Muscle layer of colon (tissue), 2 donors: Measurements from ENCODE around the gene MYOT.
A peak's percentile ranks its signal among the peaks of the same experiment; 100 is the strongest.

Experiments
- H3K27ac ChIP-seq: one replicate; pipeline ENCODE4 v1.7.0; 2013; ENCODE audit warnings: low read depth, mild to moderate bottlenecking, low read length, moderate library complexity
- H3K27me3 ChIP-seq, 2 donors: one replicate each; pipeline ENCODE4 v1.7.0; 2013; ENCODE audit warnings: low read length in 2 of 2, mild to moderate bottlenecking in 2 of 2; ENCODE audit not compliant: insufficient read depth in 2 of 2, control insufficient read depth in 1 of 2
- H3K36me3 ChIP-seq: one replicate; pipeline ENCODE4 v1.7.0; 2013; ENCODE audit warnings: mild to moderate bottlenecking, low read length; ENCODE audit not compliant: insufficient read depth
- H3K4me1 ChIP-seq: one replicate; pipeline ENCODE4 v1.7.0; 2013; ENCODE audit warnings: mild to moderate bottlenecking, low read length; ENCODE audit not compliant: insufficient read depth
- H3K4me3 ChIP-seq, 2 donors: one replicate each; pipeline ENCODE4 v1.7.0; 2013; ENCODE audit warnings: low read length in 2 of 2, low read depth in 1 of 2, mild to moderate bottlenecking in 1 of 2, moderate library complexity in 1 of 2
- H3K9ac ChIP-seq: one replicate; pipeline ENCODE4 v1.7.0; 2013; ENCODE audit warnings: low read length
- H3K9me3 ChIP-seq: one replicate; pipeline ENCODE4 v1.7.0; 2013; ENCODE audit warnings: mild to moderate bottlenecking, low read length
- donor health status: abdominal sarcoma.
- donor health status: Adenocarcinoma of cecum.

Gene MYOT

DNA sequence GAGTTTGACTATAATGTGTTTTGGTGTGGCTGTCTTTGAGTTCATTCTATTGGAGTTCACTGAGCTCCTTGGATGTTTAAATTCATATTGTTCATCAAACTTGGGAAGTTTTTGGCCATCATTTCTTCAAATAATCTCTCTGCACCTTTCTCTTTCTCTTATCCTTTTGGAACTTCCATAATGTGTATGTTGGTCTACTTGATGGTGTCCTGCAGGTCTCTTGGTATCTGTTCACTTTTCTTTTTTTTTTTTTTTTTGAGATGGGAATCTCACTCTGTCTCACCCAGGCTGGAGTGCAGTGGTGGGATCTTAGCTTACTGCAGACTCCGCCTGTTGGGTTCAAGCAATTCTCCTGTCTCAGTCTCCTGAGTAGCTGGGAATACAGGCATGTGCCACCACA, 49.3 kb downstream of the MYOT start:
- Histone ChIP-seq H3K27ac (no peak overlapping the region), H3K4me3 (no peak overlapping the region), H3K9me3 (no peaks in the 10 kb centered on the region), H3K9ac (no peak overlapping the region), H3K36me3 (no peaks in the 10 kb centered on the region), H3K27me3 (no peaks in the 10 kb centered on the region), H3K4me1 (no peaks in the 10 kb centered on the region)

DNA sequence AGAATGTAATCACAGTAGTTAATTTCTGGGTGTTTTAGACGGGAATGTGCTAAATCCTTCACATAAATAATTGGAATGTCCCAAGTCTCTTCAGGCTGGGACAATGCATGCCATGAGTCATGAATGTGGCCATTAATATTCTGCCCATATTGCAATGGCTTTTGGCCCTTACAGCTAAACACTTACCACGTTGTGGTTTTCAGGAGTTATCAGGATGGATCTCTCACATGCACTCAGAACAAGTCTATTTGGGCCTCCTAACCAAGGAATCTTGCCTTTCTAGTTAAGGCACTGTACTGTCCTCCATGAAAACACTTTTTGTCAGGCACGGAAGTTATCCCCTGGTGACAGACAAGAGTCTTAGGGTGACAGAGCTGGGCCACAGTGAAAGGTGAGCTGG, 54.3 kb downstream of the MYOT start:
- H3K27me3 ChIP-seq: no peaks in the 10 kb centered on the region
- no peak overlapping the region for H3K9ac ChIP-seq
- H3K4me3 ChIP-seq: no peak overlapping the region
- H3K27ac ChIP-seq: no peak overlapping the region
- no peaks in the 10 kb centered on the region for H3K9me3 ChIP-seq
- no peaks in the 10 kb centered on the region for H3K4me1 ChIP-seq
- no peaks in the 10 kb centered on the region for H3K36me3 ChIP-seq

DNA sequence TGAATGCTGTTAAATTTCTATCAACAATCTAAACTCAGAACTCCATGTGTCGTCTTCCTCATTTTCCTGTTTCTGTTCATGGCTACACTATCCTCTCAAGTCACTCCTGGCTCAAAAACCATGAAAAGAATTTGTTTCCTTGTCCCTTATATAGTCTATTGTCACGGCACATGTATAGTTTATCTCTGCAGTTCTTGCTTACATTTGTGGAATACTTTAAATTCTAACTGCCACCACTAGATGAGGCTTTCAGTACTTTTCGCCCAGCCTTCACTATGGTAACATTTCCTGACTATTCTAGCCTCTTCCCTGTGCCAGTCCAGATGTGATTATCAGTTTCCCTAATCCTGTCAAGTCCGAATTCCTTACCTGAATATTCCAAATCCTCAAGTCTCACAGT, 56.2 kb downstream of the MYOT start:
- H3K27ac ChIP-seq: no peak overlapping the region
- H3K9ac ChIP-seq: no peak overlapping the region
- no peaks in the 10 kb centered on the region for H3K36me3 ChIP-seq
- H3K4me3 ChIP-seq: no peak overlapping the region
- no peaks in the 10 kb centered on the region for H3K4me1 ChIP-seq
- H3K9me3 ChIP-seq: no peaks in the 10 kb centered on the region
- H3K27me3 ChIP-seq: no peaks in the 10 kb centered on the region

DNA sequence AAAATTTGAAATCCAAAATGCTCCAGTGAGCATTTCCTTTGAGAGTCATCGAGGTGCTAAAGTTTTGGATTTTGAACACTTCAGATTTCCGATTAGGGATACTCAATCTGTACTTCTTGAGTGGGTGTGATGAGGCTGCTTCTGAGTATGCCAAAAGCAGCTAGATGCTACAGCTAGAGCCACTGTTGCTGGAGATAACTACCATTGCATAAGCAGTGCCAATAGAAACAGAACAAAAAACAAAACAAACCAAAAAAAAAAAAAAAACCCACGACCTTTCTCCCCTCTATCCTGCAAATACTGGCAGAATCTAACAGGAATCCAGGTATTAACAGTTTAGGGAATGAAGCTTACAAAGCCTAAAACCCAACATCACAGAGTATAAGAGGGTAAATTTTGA, 65.1 kb downstream of the MYOT start:
- H3K27me3 ChIP-seq: no peaks in the 10 kb centered on the region
- peaks cover 12% of the 10 kb centered on the region for H3K36me3 ChIP-seq
- no peak overlapping the region for H3K9ac ChIP-seq
- H3K4me3 ChIP-seq: no peak overlapping the region
- H3K9me3 ChIP-seq: no peaks in the 10 kb centered on the region
- H3K27ac ChIP-seq: no peak overlapping the region
- peaks cover 16% of the 10 kb centered on the region for H3K4me1 ChIP-seq

DNA sequence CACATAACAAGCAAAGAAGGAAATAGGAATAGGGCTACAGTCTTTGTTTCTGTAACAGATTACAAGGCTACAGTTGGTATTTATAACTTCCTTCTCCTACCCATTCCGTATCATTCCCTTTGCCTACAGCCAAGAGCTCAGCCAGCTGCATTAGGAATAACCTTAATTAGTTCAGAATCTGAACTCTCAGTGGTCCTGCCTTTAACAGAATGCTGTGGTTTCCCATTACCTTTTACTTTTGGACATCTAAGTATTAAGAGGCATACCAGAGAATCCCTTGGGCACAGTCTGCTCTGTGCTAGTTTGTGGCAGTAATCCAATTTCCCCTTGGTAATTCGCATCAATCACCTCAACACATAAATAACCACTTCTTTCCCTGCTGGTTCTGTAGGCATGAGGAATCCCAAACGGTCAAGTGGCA, 65.8 kb downstream of the MYOT start:
- Histone ChIP-seq H3K4me3 (no peak overlapping the region), H3K27ac (peak overlapping the region; percentile 4), H3K9me3 (no peaks in the 10 kb centered on the region), H3K9ac (no peak overlapping the region), H3K4me1 (peaks cover 16% of the 10 kb centered on the region), H3K36me3 (peaks cover 13% of the 10 kb centered on the region), H3K27me3 (no peaks in the 10 kb centered on the region)

DNA sequence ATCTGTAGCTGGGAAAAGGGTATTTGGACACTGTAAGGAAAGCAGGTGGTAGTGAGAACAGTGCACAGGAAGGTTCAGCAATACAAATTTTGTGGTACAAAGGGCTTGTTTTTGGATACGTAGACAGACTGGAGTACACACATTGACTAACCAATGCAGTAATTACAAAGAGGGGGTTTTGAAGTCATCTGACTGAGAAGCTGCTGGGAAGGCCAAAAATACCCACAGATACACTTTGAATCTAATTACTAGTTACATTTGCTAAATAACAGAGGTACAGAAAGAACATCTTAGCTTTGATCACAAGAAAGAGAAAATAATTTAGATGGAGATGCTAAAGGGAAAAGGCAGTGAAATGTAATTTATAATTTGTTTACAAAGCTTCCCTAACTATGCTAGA, 67.5 kb downstream of the MYOT start:
- Histone ChIP-seq H3K9me3 (no peaks in the 10 kb centered on the region), H3K4me3 (no peak overlapping the region), H3K27ac (no peak overlapping the region), H3K27me3 (no peaks in the 10 kb centered on the region), H3K4me1 (peaks cover 16% of the 10 kb centered on the region), H3K36me3 (peaks cover 30% of the 10 kb centered on the region), H3K9ac (no peak overlapping the region)

DNA sequence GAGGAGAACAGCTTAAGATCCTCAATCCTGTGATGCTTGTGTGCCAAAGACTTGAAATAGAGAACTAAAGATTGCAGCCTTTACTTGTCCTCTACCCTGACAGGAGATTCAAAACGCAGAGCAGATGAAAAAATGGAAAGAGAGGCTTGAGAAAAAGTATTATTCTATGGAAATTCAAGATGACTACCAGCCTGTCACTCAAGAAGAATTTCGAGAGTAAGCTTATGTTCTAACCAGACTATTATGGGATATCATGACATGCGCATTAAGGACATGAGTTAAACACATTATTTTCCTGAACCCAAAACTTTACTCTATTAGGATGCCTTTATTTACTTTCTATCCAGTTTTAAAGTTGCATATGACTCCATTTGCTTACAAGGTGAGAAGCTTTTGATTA, 68.0 kb downstream of the MYOT start:
- Histone ChIP-seq H3K36me3 (peaks cover 34% of the 10 kb centered on the region), H3K27ac (no peak overlapping the region), H3K27me3 (no peaks in the 10 kb centered on the region), H3K9me3 (no peaks in the 10 kb centered on the region), H3K9ac (no peak overlapping the region), H3K4me1 (peaks cover 16% of the 10 kb centered on the region), H3K4me3 (no peak overlapping the region)
